MM.1S (cell line): ENCODE results near the gene TAF6L.
"Not testable (repeated sequence)": the region's sequence is repeated elsewhere in the genome, so short reads cannot be mapped to it uniquely, and the experiment has no call there.

Experiments used
- DNase-seq: peaks from one replicate; pipeline ENCODE4 v3.0.0-alpha.2; 2015
- H2AFZ ChIP-seq: fragments of 300-600 bp; sonication (generic); 2 replicates; pipeline ENCODE4 v1.6.0; 2016; ENCODE audit warnings: antibody characterized with exemption, low read length
- H3F3A ChIP-seq: fragments of 300-600 bp; sonication (generic); 2 replicates; pipeline ENCODE4 v1.6.1; 2016; ENCODE audit warnings: mild to moderate bottlenecking, antibody characterized with exemption, low read length, moderate library complexity, mixed read lengths; ENCODE audit not compliant: insufficient read depth
- H3K27ac ChIP-seq: fragments of 300-600 bp; sonication (generic); 2 replicates; pipeline ENCODE4 v1.5.1; 2016; ENCODE audit warnings: mild to moderate bottlenecking, low read length
- H3K27me3 ChIP-seq: fragments of 300-600 bp; sonication (generic); replicated peaks from 2 replicates; pipeline ENCODE4 v1.6.0; 2016; ENCODE audit warnings: low read length; ENCODE audit not compliant: insufficient read depth
- H3K36me3 ChIP-seq: fragments of 300-600 bp; sonication (generic); replicated peaks from 2 replicates; pipeline ENCODE4 v1.6.1; 2016; ENCODE audit warnings: mild to moderate bottlenecking, low read length, mixed read lengths; ENCODE audit not compliant: insufficient read depth
- H3K4me1 ChIP-seq: fragments of 300-600 bp; sonication (generic); 2 replicates; pipeline ENCODE4 v1.6.1; 2016; ENCODE audit warnings: low read length, mixed read lengths
- H3K4me2 ChIP-seq: fragments of 300-600 bp; sonication (generic); 2 replicates; pipeline ENCODE4 v1.6.0; 2016; ENCODE audit warnings: low read depth, low read length
- H3K4me3 ChIP-seq: fragments of 300-600 bp; sonication (generic); 2 replicates; pipeline ENCODE4 v1.5.1; 2016; ENCODE audit warnings: low read length, mixed read lengths
- H3K79me2 ChIP-seq: fragments of 300-600 bp; sonication (generic); 2 replicates; pipeline ENCODE4 v1.6.1; 2016; ENCODE audit warnings: mixed run types, low read length, mixed read lengths
- H3K9ac ChIP-seq: fragments of 300-600 bp; sonication (generic); 2 replicates; pipeline ENCODE4 v1.6.1; 2016; ENCODE audit warnings: low read length, mixed read lengths
- H3K9me2 ChIP-seq: fragments of 300-600 bp; sonication (generic); replicated peaks from 2 replicates; pipeline ENCODE4 v1.6.1; 2016; ENCODE audit warnings: mild to moderate bottlenecking, low read length, mixed read lengths; ENCODE audit not compliant: insufficient read depth
- H3K9me3 ChIP-seq: fragments of 300-600 bp; sonication (generic); replicated peaks from 2 replicates; pipeline ENCODE4 v1.6.1; 2016; ENCODE audit warnings: mild to moderate bottlenecking, low read length, mixed read lengths; ENCODE audit not compliant: insufficient read depth
- H4K20me1 ChIP-seq: fragments of 300-600 bp; sonication (generic); 2 replicates; pipeline ENCODE4 v1.6.1; 2016; ENCODE audit warnings: mild to moderate bottlenecking, low read length, moderate library complexity, mixed read lengths; ENCODE audit not compliant: insufficient read depth
- CTCF ChIP-seq: fragments of 300-600 bp; sonication (generic); IDR thresholded peaks from 2 replicates; pipeline ENCODE4 v1.5.1; 2016; ENCODE audit warnings: antibody characterized with exemption, low read length, mixed read lengths
- EZH2 ChIP-seq: fragments of 300-600 bp; sonication (generic); optimal IDR thresholded peaks from 2 replicates; pipeline ENCODE3; 2017; ENCODE audit warnings: low read depth, mild to moderate bottlenecking, antibody characterized with exemption, low read length, mixed read lengths
- EZH2phosphoT487 ChIP-seq: fragments of 300-600 bp; sonication (generic); IDR thresholded peaks from 2 replicates; pipeline ENCODE4 v1.6.1; 2018; ENCODE audit warnings: antibody characterized with exemption, low read length

The TAF6L gene

DNA sequence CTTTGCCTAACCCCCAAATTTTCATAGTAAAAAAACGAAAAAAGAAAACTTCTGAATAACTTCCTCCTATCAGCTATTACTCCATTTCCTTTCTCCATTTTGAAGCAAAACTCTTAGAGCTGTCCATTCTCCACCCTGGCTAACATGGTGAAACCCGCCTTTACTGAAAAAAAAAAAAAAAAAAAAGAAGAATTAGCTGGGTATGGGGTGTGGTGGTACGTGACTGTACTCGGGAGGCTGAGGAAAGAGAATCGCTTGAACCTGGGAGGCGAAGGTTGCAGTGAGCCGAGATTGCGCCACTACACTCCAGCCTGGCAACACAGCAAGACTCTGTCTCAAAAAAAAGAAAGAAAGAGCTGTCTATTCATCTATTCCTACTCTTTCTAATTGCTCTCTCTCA, 45.4 kb downstream of the TAF6L start:
- no peak overlapping the region for H3K27ac ChIP-seq
- no peak for DNase-seq
- no peaks in the 10 kb centered on the region for H3K27me3 ChIP-seq
- H3K9ac ChIP-seq, result no peak overlapping the region
- TF ChIP-seq CTCF (no peak), EZH2 (no peak), EZH2phosphoT487 (no peak)
- 0 out of 2 replicates have a peak, but pooled peaks cover 4% of the 10 kb centered on the region for H3K36me3 ChIP-seq
- no peaks in the 10 kb centered on the region for H3K4me1 ChIP-seq
- H2AFZ ChIP-seq, result no peak overlapping the region
- H3K4me3 ChIP-seq, result no peak overlapping the region
- H3K9me2 ChIP-seq, result no peaks in the 10 kb centered on the region
- H3K79me2 ChIP-seq, result no peaks in the 10 kb centered on the region
- H4K20me1 ChIP-seq, result no peaks in the 10 kb centered on the region
- H3K9me3 ChIP-seq, result no peaks in the 10 kb centered on the region
- no peak overlapping the region for H3K4me2 ChIP-seq
- H3F3A ChIP-seq, result peaks cover 3% of the 10 kb centered on the region; the same call in 1 of the 2 replicates

- no peak for DNase-seq
- Histone ChIP-seq H3K9ac (no peak overlapping the region), H3K4me2 (no peak overlapping the region)
Measured at GRCh38 chr11:62817129-62817528, 45.9 kb downstream of the TAF6L start.

GRCh38 chr11:62823677-62824076, 52.5 kb downstream of the TAF6L start:
- Histone ChIP-seq H3F3A (no peaks in the 10 kb centered on the region), H3K4me3 (no peak overlapping the region), H3K9me3 (no peaks in the 10 kb centered on the region), H3K9me2 (no peaks in the 10 kb centered on the region), H2AFZ (no peak overlapping the region), H3K4me1 (no peaks in the 10 kb centered on the region), H4K20me1 (no peaks in the 10 kb centered on the region), H3K27me3 (no peaks in the 10 kb centered on the region), H3K4me2 (no peak overlapping the region), H3K9ac (no peak overlapping the region), H3K36me3 (peaks cover 4% of the 10 kb centered on the region; the same call in 1 of the 2 replicates), H3K79me2 (peaks cover 18% of the 10 kb centered on the region), H3K27ac (no peak overlapping the region)
- TF ChIP-seq EZH2 (no peak), CTCF (no peak), EZH2phosphoT487 (no peak)
- DNase-seq, result no peak

More at GRCh38 chr11:62817129-62817528, 45.9 kb downstream of the TAF6L start:
- no peaks in the 10 kb centered on the region for H3K4me1 ChIP-seq
- H3K27me3 ChIP-seq, result no peaks in the 10 kb centered on the region
- TF ChIP-seq EZH2phosphoT487, result no peak
- no peak for TF ChIP-seq CTCF
- TF ChIP-seq EZH2, result no peak
- H3F3A ChIP-seq, result peaks cover 3% of the 10 kb centered on the region; the same call in 1 of the 2 replicates
- H2AFZ ChIP-seq, result no peak overlapping the region
- H3K27ac ChIP-seq, result no peak overlapping the region
- H3K79me2 ChIP-seq, result no peaks in the 10 kb centered on the region
- H3K4me3 ChIP-seq, result no peak overlapping the region
- H3K9me2 ChIP-seq, result no peaks in the 10 kb centered on the region
- H3K36me3 ChIP-seq, result 0 out of 2 replicates have a peak, but pooled peaks cover 4% of the 10 kb centered on the region
- no peaks in the 10 kb centered on the region for H3K9me3 ChIP-seq
- H4K20me1 ChIP-seq, result no peaks in the 10 kb centered on the region

- not testable (repeated sequence) for H3K9ac ChIP-seq, H3K4me3 ChIP-seq, H3K36me3 ChIP-seq, H3K9me2 ChIP-seq, DNase-seq, H4K20me1 ChIP-seq, H2AFZ ChIP-seq, H3K9me3 ChIP-seq, H3K27me3 ChIP-seq, H3K4me1 ChIP-seq, H3K27ac ChIP-seq, H3F3A ChIP-seq, H3K4me2 ChIP-seq
- H3K79me2 ChIP-seq, result peaks cover 55% of the 10 kb centered on the region
Measured at GRCh38 chr11:62828130-62828529, 56.9 kb downstream of the TAF6L start.
